Panc1 (cell line): ENCODE results near the gene OTUD1. TPM values are rescaled to one million over a fixed set of nuclear protein-coding genes. Genes with fewer than 3 reads are reported as not detected.

Experiments used
- ATAC-seq: fragments of 200-7000 bp; cut with Tn5 transposase; 2 replicates; pipeline ENCODE4 v1.9.1; 2020; ENCODE audit warnings: mild to moderate bottlenecking, moderate library complexity
- BruUV-seq: library from RNA; stranded (reverse); fragments of 400-500 nt; replicated peaks from 2 replicates; lab custom pipeline; 2021; lab: Mats Ljungman, UMichigan
- CTCF ChIA-PET: fragments of 300-600 bp; sonication (Branson Sonifier 250); formaldehyde crosslinking; loops from one replicate; lab custom pipeline; 2022; ENCODE audit warnings: antibody characterized with exemption; lab: Charles Lee
- POLR2A ChIA-PET: fragments of 300-600 bp; sonication (Branson Sonifier 250); formaldehyde crosslinking; loops from one replicate; lab custom pipeline; 2022; ENCODE audit warnings: antibody characterized with exemption; lab: Charles Lee
- DNase-seq: peaks from one replicate; pipeline ENCODE4 v3.0.0-alpha.2; 2010; ENCODE audit warnings: low read depth, low spot score
- H3K27ac ChIP-seq: 2 replicates; pipeline ENCODE4 v1.5.1; 2011; ENCODE audit warnings: mild to moderate bottlenecking, low read length, inconsistent platforms
- H3K27me3 ChIP-seq: fragments of 200-500 bp; sonication (Bioruptor generic); 2 replicates; pipeline ENCODE4 v1.6.0; 2014; ENCODE audit warnings: low read length, inconsistent platforms; ENCODE audit not compliant: control insufficient read depth, insufficient read depth
- H3K36me3 ChIP-seq: fragments of 200-500 bp; sonication (Bioruptor generic); 2 replicates; pipeline ENCODE4 v1.5.1; 2014; ENCODE audit warnings: inconsistent platforms, mild to moderate bottlenecking, low read length, moderate library complexity; ENCODE audit not compliant: control insufficient read depth, insufficient read depth
- H3K4me1 ChIP-seq: 2 replicates; pipeline ENCODE4 v1.5.1; 2011; ENCODE audit warnings: inconsistent platforms, mild to moderate bottlenecking, low read length, moderate library complexity; ENCODE audit not compliant: control insufficient read depth, insufficient read depth
- H3K4me3 ChIP-seq, 2 experiments: 2 replicates each; pipeline ENCODE4 v1.5.1; 2011 to 2012; ENCODE audit warnings: low read depth in 2 of 2, low read length in 2 of 2, mild to moderate bottlenecking in 2 of 2, inconsistent platforms in 1 of 2, moderate library complexity in 1 of 2
- H3K9me3 ChIP-seq: fragments of 200-500 bp; sonication (Bioruptor generic); 2 replicates; pipeline ENCODE4 v1.5.1; 2014; ENCODE audit warnings: low read depth, mild to moderate bottlenecking, inconsistent platforms, low read length, moderate library complexity; ENCODE audit not compliant: control insufficient read depth, insufficient read depth
- POLR2AphosphoS5 ChIP-seq: IDR thresholded peaks from 2 replicates; pipeline ENCODE4 v1.6.1; 2012; ENCODE audit warnings: mild to moderate bottlenecking, low read depth, low read length, moderate library complexity
- SIN3A ChIP-seq: IDR thresholded peaks from 2 replicates; pipeline ENCODE4 v1.6.1; 2012; ENCODE audit warnings: low read depth, mild to moderate bottlenecking, low read length, moderate library complexity, borderline replicate concordance; ENCODE audit not compliant: insufficient read depth
- TCF7L2 ChIP-seq: IDR thresholded peaks from 2 replicates; pipeline ENCODE4 v1.6.1; 2011; ENCODE audit warnings: mild to moderate bottlenecking, low read depth, low read length, inconsistent platforms
- in situ Hi-C: cut with HindIII; loops from 2 replicates; pipeline ENCODE4 v1.10.0; 2016; ENCODE audit warnings: low sequenced_read_pairs, low pct_unique_long_range_greater_than_20kb
- intact Hi-C: fragments of 100-400 bp; cut with micrococcal nuclease; formaldehyde crosslinking; loops from one replicate; pipeline ENCODE4 v1.10.0; 2022; ENCODE audit not compliant: unreplicated experiment
- total RNA-seq: library from RNA; stranded (reverse); gene quantifications from one replicate; pipeline ENCODE4 v1.2.1, GENCODE V29; 2021; ENCODE audit not compliant: unreplicated experiment
- TF ChIP-seq, protein P1 (sequence below): fragments of 450-650 bp; IDR thresholded peaks from 2 replicates; pipeline ENCODE4 v1.5.1; 2017; ENCODE audit warnings: mild to moderate bottlenecking
- TF ChIP-seq, protein P2 (sequence below), 2 experiments: IDR thresholded peaks; 2 replicates each; pipeline ENCODE4 v1.6.1; 2011 to 2012; ENCODE audit warnings: low read depth in 2 of 2, control low read depth in 1 of 2, low read length in 1 of 2, mild to moderate bottlenecking in 1 of 2, moderate library complexity in 1 of 2; ENCODE audit not compliant: insufficient read depth in 1 of 2

OTUD1 gene
- total RNA-seq, 1 experiment from 2014 or later: 2.8 TPM

DNA sequence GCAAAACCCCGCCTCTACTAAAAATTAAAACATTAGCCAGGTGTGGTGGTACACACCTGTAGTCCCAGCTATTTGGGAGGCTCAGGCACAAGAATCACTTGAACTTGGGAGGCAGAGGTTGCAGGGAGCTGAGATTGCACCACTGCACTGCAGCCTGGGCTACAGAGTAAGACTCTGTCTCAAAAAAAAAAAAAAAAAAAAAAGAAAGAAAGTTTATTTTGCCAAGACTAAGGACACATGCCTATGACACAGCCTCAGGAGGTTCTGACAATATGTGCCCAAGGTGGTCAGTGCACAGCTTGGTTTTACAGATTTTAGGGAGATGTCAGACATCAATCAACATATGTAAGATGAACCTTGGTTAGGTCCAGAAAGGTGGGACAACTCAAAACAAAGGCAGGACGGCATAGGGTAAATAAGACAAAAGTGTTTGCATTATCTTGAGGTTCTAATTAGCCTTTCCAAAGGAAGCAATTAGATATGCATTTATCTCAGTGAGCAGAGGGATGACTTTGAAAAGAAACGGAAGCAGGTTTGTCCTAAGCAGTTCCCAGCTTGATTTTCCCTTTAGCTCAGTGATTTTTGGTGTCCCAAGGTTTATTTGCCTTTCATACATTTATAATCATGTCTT lies 20.7 kb upstream of the OTUD1 start:
- H3K27ac ChIP-seq: no peak overlapping the region
- ATAC-seq: no peak
- POLR2A ChIA-PET: no interaction called here
- CTCF ChIA-PET: no interaction called here
- no peak overlapping the region for H3K4me3 ChIP-seq
- in situ Hi-C loops (no loop called here), intact Hi-C loops (no loop called here)
- TF ChIP-seq, protein P1, sequence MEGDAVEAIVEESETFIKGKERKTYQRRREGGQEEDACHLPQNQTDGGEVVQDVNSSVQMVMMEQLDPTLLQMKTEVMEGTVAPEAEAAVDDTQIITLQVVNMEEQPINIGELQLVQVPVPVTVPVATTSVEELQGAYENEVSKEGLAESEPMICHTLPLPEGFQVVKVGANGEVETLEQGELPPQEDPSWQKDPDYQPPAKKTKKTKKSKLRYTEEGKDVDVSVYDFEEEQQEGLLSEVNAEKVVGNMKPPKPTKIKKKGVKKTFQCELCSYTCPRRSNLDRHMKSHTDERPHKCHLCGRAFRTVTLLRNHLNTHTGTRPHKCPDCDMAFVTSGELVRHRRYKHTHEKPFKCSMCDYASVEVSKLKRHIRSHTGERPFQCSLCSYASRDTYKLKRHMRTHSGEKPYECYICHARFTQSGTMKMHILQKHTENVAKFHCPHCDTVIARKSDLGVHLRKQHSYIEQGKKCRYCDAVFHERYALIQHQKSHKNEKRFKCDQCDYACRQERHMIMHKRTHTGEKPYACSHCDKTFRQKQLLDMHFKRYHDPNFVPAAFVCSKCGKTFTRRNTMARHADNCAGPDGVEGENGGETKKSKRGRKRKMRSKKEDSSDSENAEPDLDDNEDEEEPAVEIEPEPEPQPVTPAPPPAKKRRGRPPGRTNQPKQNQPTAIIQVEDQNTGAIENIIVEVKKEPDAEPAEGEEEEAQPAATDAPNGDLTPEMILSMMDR: no peak
- TF ChIP-seq SIN3A: no peak
- no peak for TF ChIP-seq POLR2AphosphoS5
- no peaks in the 10 kb centered on the region for H3K27me3 ChIP-seq
- DNase-seq: no peak
- BruUV-seq: no TSS peak
- no peaks in the 10 kb centered on the region for H3K9me3 ChIP-seq
- H3K4me1 ChIP-seq: no peaks in the 10 kb centered on the region
- H3K36me3 ChIP-seq: no peaks in the 10 kb centered on the region

DNA sequence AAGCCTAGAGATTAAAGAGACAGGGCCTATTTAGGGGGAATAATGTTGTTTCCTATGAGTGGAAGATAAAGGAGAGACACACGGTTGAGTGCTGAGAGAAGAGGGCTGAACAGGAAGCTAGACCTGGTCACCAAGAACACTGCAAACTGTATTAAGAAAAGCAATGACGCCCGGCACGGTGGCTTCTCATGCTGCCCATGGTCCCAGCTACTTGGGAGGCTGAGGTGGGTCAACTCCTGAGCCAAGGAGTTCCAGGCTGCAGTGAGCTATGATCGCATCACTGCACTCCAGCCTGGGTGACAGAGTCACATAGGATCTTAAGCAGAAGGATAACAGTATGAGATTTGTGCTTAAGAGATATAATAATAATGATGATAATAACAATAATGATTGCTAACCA lies 19.7 kb upstream of the OTUD1 start:
- no peaks in the 10 kb centered on the region for H3K27me3 ChIP-seq
- in situ Hi-C loops (no loop called here), intact Hi-C loops (no loop called here)
- no peaks in the 10 kb centered on the region for H3K36me3 ChIP-seq
- CTCF ChIA-PET: no interaction called here
- no peaks in the 10 kb centered on the region for H3K4me1 ChIP-seq
- no peaks in the 10 kb centered on the region for H3K9me3 ChIP-seq
- BruUV-seq: no TSS peak
- ATAC-seq: no peak
- DNase-seq: no peak
- H3K4me3 ChIP-seq: no peak overlapping the region
- POLR2A ChIA-PET: no interaction called here
- TF ChIP-seq SIN3A: no peak
- TF ChIP-seq, protein P2, sequence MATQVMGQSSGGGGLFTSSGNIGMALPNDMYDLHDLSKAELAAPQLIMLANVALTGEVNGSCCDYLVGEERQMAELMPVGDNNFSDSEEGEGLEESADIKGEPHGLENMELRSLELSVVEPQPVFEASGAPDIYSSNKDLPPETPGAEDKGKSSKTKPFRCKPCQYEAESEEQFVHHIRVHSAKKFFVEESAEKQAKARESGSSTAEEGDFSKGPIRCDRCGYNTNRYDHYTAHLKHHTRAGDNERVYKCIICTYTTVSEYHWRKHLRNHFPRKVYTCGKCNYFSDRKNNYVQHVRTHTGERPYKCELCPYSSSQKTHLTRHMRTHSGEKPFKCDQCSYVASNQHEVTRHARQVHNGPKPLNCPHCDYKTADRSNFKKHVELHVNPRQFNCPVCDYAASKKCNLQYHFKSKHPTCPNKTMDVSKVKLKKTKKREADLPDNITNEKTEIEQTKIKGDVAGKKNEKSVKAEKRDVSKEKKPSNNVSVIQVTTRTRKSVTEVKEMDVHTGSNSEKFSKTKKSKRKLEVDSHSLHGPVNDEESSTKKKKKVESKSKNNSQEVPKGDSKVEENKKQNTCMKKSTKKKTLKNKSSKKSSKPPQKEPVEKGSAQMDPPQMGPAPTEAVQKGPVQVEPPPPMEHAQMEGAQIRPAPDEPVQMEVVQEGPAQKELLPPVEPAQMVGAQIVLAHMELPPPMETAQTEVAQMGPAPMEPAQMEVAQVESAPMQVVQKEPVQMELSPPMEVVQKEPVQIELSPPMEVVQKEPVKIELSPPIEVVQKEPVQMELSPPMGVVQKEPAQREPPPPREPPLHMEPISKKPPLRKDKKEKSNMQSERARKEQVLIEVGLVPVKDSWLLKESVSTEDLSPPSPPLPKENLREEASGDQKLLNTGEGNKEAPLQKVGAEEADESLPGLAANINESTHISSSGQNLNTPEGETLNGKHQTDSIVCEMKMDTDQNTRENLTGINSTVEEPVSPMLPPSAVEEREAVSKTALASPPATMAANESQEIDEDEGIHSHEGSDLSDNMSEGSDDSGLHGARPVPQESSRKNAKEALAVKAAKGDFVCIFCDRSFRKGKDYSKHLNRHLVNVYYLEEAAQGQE (IDR thresholded peaks at IDR 0.05; ENCODE audit: insufficient read depth in 1 of 2, low read depth in 2 of 2, low read length in 1 of 2): no peak
- TF ChIP-seq POLR2AphosphoS5: no peak
- TF ChIP-seq TCF7L2: no peak
- TF ChIP-seq, protein P1: no peak
- no peak overlapping the region for H3K27ac ChIP-seq
